Heart right ventricle (tissue), 16 donors: ENCODE results near the gene YBX2. TPM values are rescaled to one million over a fixed set of nuclear protein-coding genes. Genes with fewer than 3 reads are reported as not detected.

Source experiments
- ATAC-seq, 8 donors: fragments of 200-7000 bp; cut with Tn5 transposase; one replicate each; pipeline ENCODE4 v1.9.1; 2020; ENCODE audit warnings: mild to moderate bottlenecking in 8 of 8, moderate library complexity in 8 of 8, moderate number of reproducible peaks in 1 of 8
- DNase-seq, 2 donors: peaks; one replicate each; pipeline ENCODE4 v3.0.0-alpha.2; 2020
- H3K27ac ChIP-seq, 10 donors: fragments of 200-600 bp; sonication (generic) in 2 of 10; one replicate each; pipeline versions ENCODE4 v1.5.0 to v1.8.0; 2020 to 2022; ENCODE audit warnings: mild to moderate bottlenecking in 3 of 10
- H3K27me3 ChIP-seq, 7 donors: fragments of 200-600 bp; one replicate each; pipeline ENCODE4 v1.8.0; 2021 to 2022; ENCODE audit warnings: mild to moderate bottlenecking in 2 of 7
- H3K36me3 ChIP-seq, 9 donors: fragments of 200-600 bp; sonication (generic) in 1 of 9; one replicate each; pipeline versions ENCODE4 v1.5.0 to v1.8.0; 2020 to 2022; ENCODE audit warnings: mild to moderate bottlenecking in 2 of 9
- H3K4me1 ChIP-seq, 9 donors: fragments of 200-600 bp; sonication (generic) in 1 of 9; one replicate each; pipeline versions ENCODE4 v1.5.0 to v1.8.0; 2020 to 2022; ENCODE audit warnings: mild to moderate bottlenecking in 4 of 9
- H3K4me3 ChIP-seq, 10 donors: fragments of 200-600 bp; sonication (generic) in 2 of 10; one replicate each; pipeline versions ENCODE4 v1.5.0 to v1.8.0; 2020 to 2022; ENCODE audit warnings: mild to moderate bottlenecking in 7 of 10, moderate library complexity in 2 of 10
- H3K9me3 ChIP-seq, 11 donors: fragments of 200-600 bp in 10 of 11; sonication (generic) in 2 of 11; one replicate each; pipeline versions ENCODE4 v1.5.0 to v1.8.0; 2013 to 2022; ENCODE audit warnings: mild to moderate bottlenecking in 2 of 11, control low read depth in 1 of 11, moderate library complexity in 1 of 11
- CTCF ChIP-seq, 9 donors: fragments of 200-600 bp; sonication (generic) in 2 of 9; IDR thresholded peaks; one replicate each; pipeline versions ENCODE4 v1.5.0 to v1.8.0; 2021 to 2022; ENCODE audit warnings: antibody characterized with exemption in 9 of 9, mild to moderate bottlenecking in 5 of 9, moderate library complexity in 1 of 9
- WGBS, 2 donors: extraction: QIAGEN DNeasy Blood & Tissue Kit; methylation state at CpG; one replicate each; pipeline ENCODE4 v1.1.7; 2013; ENCODE audit warnings: inconsistent platforms in 1 of 2; 5-methylcytosine and 5-hydroxymethylcytosine counted together
- intact Hi-C, 10 donors: fragments of 100-400 bp; cut with DNase I; formaldehyde crosslinking; loops; one replicate each; pipeline versions ENCODE4 v1.11.1 to v1.14.2; 2022
- polyA plus RNA-seq, 2 donors: library from polyadenylated mRNA; stranded (reverse); fragments of 200-250 nt; gene quantifications; one replicate each; pipeline ENCODE4 v1.2.3, GENCODE V29; 2013
- total RNA-seq, 10 donors: library from RNA; stranded (reverse); fragmentation: NEBNext Ultra II Directional in 3 of 10; extraction: Animal tissue kit (Norgen Biotek cat#: 25700) in 3 of 10; gene quantifications; one replicate each; pipeline versions ENCODE4 v1.2.1 to v1.2.4, GENCODE V29; 2021 to 2023
- donor health status: Arrhythmogenic right ventricular cardiomyopathy.
- donor health status: ischemic (EF 13 %, LVEDD 7.1; RV severe dilation, severe dysfunction).
- donor health status: healthy with polysubstance abuse.
- donor health status: DM: no; HTN: yes; CAD: no.
- donor health status: DM: no; HTN: no; CAD: no.
- donor health status: ischemic (EF 25% LVEDD 6.9; RV normal size, moderate dysfunction).
- donor health status: ischemic (EF 25% LVEDD 5.7; RV mildly dilated, moderate dysfunction).
- donor health status: healthy.
- donor health status: DM: yes; HTN: yes; CAD: no.
- donor health status: Ischemic cardiomyopathy.
- donor health status: ischemic (EF 35%, LVEDD 5.7; RV mildly dilated, moderate dysfunction).
- donor health status: nonischemic (EF 11% LVEDD 7.7; RV severe dilation, severe dysfunction).
- donor health status: DM: yes; HTN: yes; CAD: no.
- donor health status: PGD.
- donor health status: ischemic (EF 29% LVEDD 5.4; RV normal size, mild dysfunction).
- donor health status: nonischemic (EF 23%, LVEDD 6.1; RV moderate dilation, normal function).

The YBX2 gene
- total and polyA plus RNA-seq, 12 donors: 0.42 to 2.6 (median 1.2) TPM

- Histone ChIP-seq H3K36me3 (peaks cover 0 to 44% (median under 1%) of the 10 kb centered on the region in 9 donors), H3K4me1 (peaks cover 14 to 56% (median 44%) of the 10 kb centered on the region in 9 donors), H3K27ac (peak within 1 kb of the TSS; percentile 76 to 100 (median 96)), H3K4me3 (peak within 1 kb of the TSS; percentile 86 to 99 (median 96)), H3K27me3 (no peaks in the 10 kb centered on the region), H3K9me3 (no peaks in the 10 kb centered on the region)
- no peak for TF ChIP-seq CTCF (IDR thresholded peaks at IDR 0.05)
- 1% methylated on average over 62 to 72 of the region's 72 CpGs for WGBS, 2 donors
- DNase-seq (peak; percentile 99), ATAC-seq (peak; percentile 75 to 88 (median 82))
- intact Hi-C loops: loop anchor here in 2 of 10 donors (2.0 to 5.0 kb wide), 3 partner anchors 21 to 68 kb away; partner anchors contain the start of genes ACADVL (in 1 of the 2), DLG4 (in 1 of the 2) and EIF5A (in 1 of the 2)
Observed at GRCh38 chr17:7239091-7240027, 55.1 kb downstream of the YBX2 start, which contains the start of gene PHF23. Gene PHF23, minus strand, starts transcription at chr17:7239457. Its CDS starts 178 bp downstream, at chr17:7239279.

GRCh38 chr17:7238420-7239090 is 55.9 kb downstream of the YBX2 start:
- intact Hi-C loops: loop anchor here in 2 of 10 donors (2.0 kb wide), 2 partner anchors 20 to 24 kb away; partner anchors contain the start of genes ACADVL (in 1 of the 2) and DLG4 (in 1 of the 2)
- ATAC-seq: peak in 1 of 8 donors; percentile 0
- DNase-seq: peak in 1 of 2 donors; percentile 34
- peak overlapping the region; percentile 86 to 99 (median 96) for H3K4me3 ChIP-seq
- H3K4me1 ChIP-seq: peaks cover 14 to 57% (median 44%) of the 10 kb centered on the region in 9 donors
- H3K27me3 ChIP-seq: no peaks in the 10 kb centered on the region
- no peaks in the 10 kb centered on the region for H3K9me3 ChIP-seq
- H3K27ac ChIP-seq: peak overlapping the region; percentile 76 to 100 (median 94)
- 1% methylated on average over 34 to 37 of the region's 39 CpGs for WGBS, 2 donors
- peaks cover 0 to 37% (median 0%) of the 10 kb centered on the region in 9 donors for H3K36me3 ChIP-seq
- TF ChIP-seq CTCF (IDR thresholded peaks at IDR 0.05): no peak

Other genes starting within 250 kb of the YBX2 start
Only the 30 nearest of the 31 such genes appear.
- under 1 TPM in 5 of 10 donors, not detected in 5; 0.16 to 0.54 (median 0.25) TPM for gene ASGR2, start 179.8 kb downstream of the YBX2 start, total RNA-seq
- under 1 TPM in 1 of 2 donors, not detected in 1; 0.41 TPM for gene ASGR2, start 179.8 kb downstream of the YBX2 start, polyA plus RNA-seq
- 1 to 10 TPM in 2 of 10 donors, under 1 TPM in 6, not detected in 2; 0.32 to 1.2 (median 0.55) TPM for gene ASGR1, start 115.3 kb downstream of the YBX2 start, total RNA-seq
- under 1 TPM; 0.59 TPM for gene ASGR1, start 115.3 kb downstream of the YBX2 start, polyA plus RNA-seq
- 10 to 100 TPM; 13.0 to 22.1 (median 16.7) TPM for gene DLG4, start 74.8 kb downstream of the YBX2 start, total RNA-seq
- 10 to 100 TPM in 1 of 2 donors, 1 to 10 TPM in 1; 5.4 to 27.8 TPM for gene DLG4, start 74.8 kb downstream of the YBX2 start, polyA plus RNA-seq
- gene ACADVL, start 74.7 kb downstream of the YBX2 start, total RNA-seq: 1,000 to 10,000 TPM in 7 of 10 donors, 100 to 1,000 TPM in 3; 951 to 2,054 (median 1,322) TPM
- gene ACADVL, start 74.7 kb downstream of the YBX2 start, polyA plus RNA-seq: 1,000 to 10,000 TPM in 1 of 2 donors, 100 to 1,000 TPM in 1; 807 to 4,806 TPM
- 10 to 100 TPM; 14.1 to 25.6 (median 18.0) TPM for gene DVL2, start 60.1 kb downstream of the YBX2 start, total RNA-seq
- gene DVL2, start 60.1 kb downstream of the YBX2 start, polyA plus RNA-seq: 10 to 100 TPM in 1 of 2 donors, 1 to 10 TPM in 1; 10.0 to 23.0 TPM
- 10 to 100 TPM; 17.7 to 24.5 (median 22.6) TPM for gene PHF23, start 55.2 kb downstream of the YBX2 start, total RNA-seq
- 10 to 100 TPM; 16.1 to 25.0 TPM for gene PHF23, start 55.2 kb downstream of the YBX2 start, polyA plus RNA-seq
- 100 to 1,000 TPM; 440 to 567 (median 501) TPM for gene GABARAP, start 52.2 kb downstream of the YBX2 start, total RNA-seq
- gene GABARAP, start 52.2 kb downstream of the YBX2 start, polyA plus RNA-seq: 100 to 1,000 TPM; 540 to 733 TPM
- gene CTDNEP1, start 42.9 kb downstream of the YBX2 start, total RNA-seq: 100 to 1,000 TPM in 8 of 10 donors, 10 to 100 TPM in 2; 94.6 to 135 (median 110) TPM
- 100 to 1,000 TPM in 1 of 2 donors, 10 to 100 TPM in 1; 56.3 to 116 TPM for gene CTDNEP1, start 42.9 kb downstream of the YBX2 start, polyA plus RNA-seq
- 100 to 1,000 TPM in 1 of 10 donors, 10 to 100 TPM in 9; 30.8 to 110 (median 54.8) TPM for gene ELP5, start 42.4 kb downstream of the YBX2 start, total RNA-seq
- gene ELP5, start 42.4 kb downstream of the YBX2 start, polyA plus RNA-seq: 10 to 100 TPM; 29.0 to 41.4 TPM
- gene CLDN7, start 32.2 kb downstream of the YBX2 start, total RNA-seq: 1 to 10 TPM in 3 of 10 donors, under 1 TPM in 7; 0.39 to 2.5 (median 0.80) TPM
- 1 to 10 TPM; 1.3 to 1.6 TPM for gene CLDN7, start 32.2 kb downstream of the YBX2 start, polyA plus RNA-seq
- 100 to 1,000 TPM in 9 of 10 donors, 10 to 100 TPM in 1; 98.1 to 186 (median 177) TPM for gene SLC2A4, start 12.9 kb downstream of the YBX2 start, total RNA-seq
- 100 to 1,000 TPM in 1 of 2 donors, 10 to 100 TPM in 1; 41.8 to 140 TPM for gene SLC2A4, start 12.9 kb downstream of the YBX2 start, polyA plus RNA-seq
- 100 to 1,000 TPM; 197 to 444 (median 248) TPM for gene EIF5A, start 13.0 kb upstream of the YBX2 start, total RNA-seq
- gene EIF5A, start 13.0 kb upstream of the YBX2 start, polyA plus RNA-seq: 100 to 1,000 TPM; 457 to 716 TPM
- gene GPS2, start 20.7 kb upstream of the YBX2 start, total RNA-seq: 10 to 100 TPM; 49.1 to 81.1 (median 57.4) TPM
- gene GPS2, start 20.7 kb upstream of the YBX2 start, polyA plus RNA-seq: 100 to 1,000 TPM; 103 to 105 TPM
- gene NEURL4, start 34.7 kb upstream of the YBX2 start, total RNA-seq: 10 to 100 TPM; 21.7 to 45.9 (median 28.7) TPM
- gene NEURL4, start 34.7 kb upstream of the YBX2 start, polyA plus RNA-seq: 10 to 100 TPM; 22.4 to 55.5 TPM
- 10 to 100 TPM in 7 of 10 donors, 1 to 10 TPM in 3; 7.4 to 23.4 (median 16.7) TPM for gene ACAP1, start 41.9 kb upstream of the YBX2 start, total RNA-seq
- gene ACAP1, start 41.9 kb upstream of the YBX2 start, polyA plus RNA-seq: 1 to 10 TPM; 2.4 to 9.7 TPM
- 1 to 10 TPM; 4.3 to 8.5 (median 5.3) TPM for gene KCTD11, start 57.5 kb upstream of the YBX2 start, total RNA-seq
- gene KCTD11, start 57.5 kb upstream of the YBX2 start, polyA plus RNA-seq: 1 to 10 TPM; 4.5 to 6.6 TPM
- gene TMEM95, start 60.5 kb upstream of the YBX2 start, total RNA-seq: under 1 TPM in 1 of 10 donors, not detected in 9; 0.39 TPM
- gene TMEM95, start 60.5 kb upstream of the YBX2 start, polyA plus RNA-seq: not detected
- 1 to 10 TPM; 1.1 to 4.4 (median 2.1) TPM for gene TNK1, start 86.5 kb upstream of the YBX2 start, total RNA-seq
- 1 to 10 TPM; 1.9 to 3.5 TPM for gene TNK1, start 86.5 kb upstream of the YBX2 start, polyA plus RNA-seq
- 10 to 100 TPM; 14.4 to 28.7 (median 17.1) TPM for gene PLSCR3, start 99.9 kb upstream of the YBX2 start, total RNA-seq
- gene PLSCR3, start 99.9 kb upstream of the YBX2 start, polyA plus RNA-seq: 10 to 100 TPM; 23.3 to 32.9 TPM
- 10 to 100 TPM; 61.8 to 83.2 (median 74.2) TPM for gene TMEM256, start 109.5 kb upstream of the YBX2 start, total RNA-seq
- gene TMEM256, start 109.5 kb upstream of the YBX2 start, polyA plus RNA-seq: 100 to 1,000 TPM in 1 of 2 donors, 10 to 100 TPM in 1; 89.1 to 169 TPM
- gene NLGN2, start 113.2 kb upstream of the YBX2 start, total RNA-seq: 10 to 100 TPM in 2 of 10 donors, 1 to 10 TPM in 8; 3.6 to 15.8 (median 6.4) TPM
- gene NLGN2, start 113.2 kb upstream of the YBX2 start, polyA plus RNA-seq: 1 to 10 TPM; 7.3 to 7.6 TPM
- not detected for gene SPEM1, start 125.7 kb upstream of the YBX2 start, total RNA-seq
- gene SPEM1, start 125.7 kb upstream of the YBX2 start, polyA plus RNA-seq: not detected
- not detected for gene SPEM2, start 131.0 kb upstream of the YBX2 start, total RNA-seq
- gene SPEM2, start 131.0 kb upstream of the YBX2 start, polyA plus RNA-seq: not detected
- gene SPEM3, start 134.2 kb upstream of the YBX2 start, total RNA-seq: not detected
- gene SPEM3, start 134.2 kb upstream of the YBX2 start, polyA plus RNA-seq: not detected
- gene TMEM102, start 140.8 kb upstream of the YBX2 start, total RNA-seq: 1 to 10 TPM; 1.2 to 3.5 (median 2.2) TPM
- 1 to 10 TPM; 2.0 to 4.2 TPM for gene TMEM102, start 140.8 kb upstream of the YBX2 start, polyA plus RNA-seq
- 10 to 100 TPM in 2 of 10 donors, 1 to 10 TPM in 8; 4.6 to 15.9 (median 8.1) TPM for gene FGF11, start 144.9 kb upstream of the YBX2 start, total RNA-seq
- 1 to 10 TPM; 2.0 to 7.2 TPM for gene FGF11, start 144.9 kb upstream of the YBX2 start, polyA plus RNA-seq
- gene CHRNB1, start 150.4 kb upstream of the YBX2 start, total RNA-seq: 10 to 100 TPM in 6 of 10 donors, 1 to 10 TPM in 4; 5.4 to 13.1 (median 10.3) TPM
- gene CHRNB1, start 150.4 kb upstream of the YBX2 start, polyA plus RNA-seq: 10 to 100 TPM; 10.2 to 25.4 TPM
- gene ZBTB4, start 185.0 kb upstream of the YBX2 start, total RNA-seq: 10 to 100 TPM; 58.9 to 80.1 (median 69.4) TPM
- gene ZBTB4, start 185.0 kb upstream of the YBX2 start, polyA plus RNA-seq: 10 to 100 TPM; 17.8 to 34.2 TPM
- not detected for gene SLC35G6, start 186.8 kb upstream of the YBX2 start, total RNA-seq
- gene SLC35G6, start 186.8 kb upstream of the YBX2 start, polyA plus RNA-seq: not detected
- 10 to 100 TPM; 40.5 to 61.7 (median 48.8) TPM for gene POLR2A, start 189.7 kb upstream of the YBX2 start, total RNA-seq
- gene POLR2A, start 189.7 kb upstream of the YBX2 start, polyA plus RNA-seq: 10 to 100 TPM in 1 of 2 donors, 1 to 10 TPM in 1; 8.4 to 24.7 TPM